ENCODE results near the gene TMEM175.

DNA sequence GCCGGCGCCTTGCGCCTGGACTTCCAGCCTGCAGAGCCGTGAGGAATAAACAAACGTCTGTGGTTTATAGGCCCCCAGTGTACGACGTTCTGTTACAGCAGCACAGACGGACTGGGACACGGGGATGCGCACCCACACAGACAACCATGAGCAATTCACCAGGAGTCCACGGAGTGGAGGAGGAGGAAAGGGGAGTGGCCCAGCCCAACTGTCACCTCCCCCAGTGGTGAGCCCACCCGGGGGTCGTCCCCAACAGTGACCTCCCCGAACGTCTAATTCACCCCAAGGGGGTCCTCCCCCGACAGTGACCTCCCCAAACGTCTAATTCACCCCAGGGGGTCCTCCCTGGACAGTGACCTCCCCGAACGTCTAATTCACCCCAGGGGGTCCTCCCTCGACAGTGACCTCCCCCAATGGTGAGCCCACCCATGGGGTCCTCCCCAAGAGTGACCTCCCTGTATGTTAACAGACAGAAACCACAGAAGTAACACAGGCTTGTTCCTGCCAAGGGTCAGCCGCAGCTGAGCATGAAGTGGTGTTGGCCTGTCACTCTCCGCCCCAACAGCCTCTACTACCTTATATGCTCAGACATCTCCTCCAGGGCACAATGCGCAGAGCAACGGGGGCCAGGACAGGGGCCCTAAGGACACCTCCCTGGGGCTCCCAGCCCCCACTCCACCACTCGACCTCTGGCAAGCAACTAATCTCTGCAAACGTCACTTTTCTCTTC, 6.3 kb upstream of the TMEM175 start:
- TF ChIP-seq, protein P1, sequence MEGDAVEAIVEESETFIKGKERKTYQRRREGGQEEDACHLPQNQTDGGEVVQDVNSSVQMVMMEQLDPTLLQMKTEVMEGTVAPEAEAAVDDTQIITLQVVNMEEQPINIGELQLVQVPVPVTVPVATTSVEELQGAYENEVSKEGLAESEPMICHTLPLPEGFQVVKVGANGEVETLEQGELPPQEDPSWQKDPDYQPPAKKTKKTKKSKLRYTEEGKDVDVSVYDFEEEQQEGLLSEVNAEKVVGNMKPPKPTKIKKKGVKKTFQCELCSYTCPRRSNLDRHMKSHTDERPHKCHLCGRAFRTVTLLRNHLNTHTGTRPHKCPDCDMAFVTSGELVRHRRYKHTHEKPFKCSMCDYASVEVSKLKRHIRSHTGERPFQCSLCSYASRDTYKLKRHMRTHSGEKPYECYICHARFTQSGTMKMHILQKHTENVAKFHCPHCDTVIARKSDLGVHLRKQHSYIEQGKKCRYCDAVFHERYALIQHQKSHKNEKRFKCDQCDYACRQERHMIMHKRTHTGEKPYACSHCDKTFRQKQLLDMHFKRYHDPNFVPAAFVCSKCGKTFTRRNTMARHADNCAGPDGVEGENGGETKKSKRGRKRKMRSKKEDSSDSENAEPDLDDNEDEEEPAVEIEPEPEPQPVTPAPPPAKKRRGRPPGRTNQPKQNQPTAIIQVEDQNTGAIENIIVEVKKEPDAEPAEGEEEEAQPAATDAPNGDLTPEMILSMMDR (conservative IDR thresholded peaks at IDR 0.05; ENCODE audit: low read depth, low read length) = no peak
- no peak for TF ChIP-seq EZH2 (IDR thresholded peaks at IDR 0.05; ENCODE audit: borderline replicate concordance, low read depth, low read length, poor library complexity, severe bottlenecking)
